ENCODE results near the gene IGSF23. TPM values are rescaled to one million over a fixed set of nuclear protein-coding genes. Genes with fewer than 3 reads are reported as not detected.

The IGSF23 gene
- 0.08 and 0.12 TPM in 2 replicates for polyA plus RNA-seq (2013)

GRCh38 chr19:44613295-44614178 is at the start of gene IGSF23:
Gene IGSF23 (plus strand): TSS chr19:44613563. CDS start chr19:44613646, 83 bp downstream.
- Histone ChIP-seq H3K27me3 (ENCODE audit: insufficient read depth, low read length) (no peaks in the 10 kb centered on the region), H3K79me2 (ENCODE audit: control insufficient read depth, insufficient read depth, low read length, poor library complexity) (no peaks in the 10 kb centered on the region)
- WGBS (ENCODE audit: extremely low coverage, insufficient coverage, insufficient read length), result no CpG with 5 or more reads among the region's 25 CpGs

DNA sequence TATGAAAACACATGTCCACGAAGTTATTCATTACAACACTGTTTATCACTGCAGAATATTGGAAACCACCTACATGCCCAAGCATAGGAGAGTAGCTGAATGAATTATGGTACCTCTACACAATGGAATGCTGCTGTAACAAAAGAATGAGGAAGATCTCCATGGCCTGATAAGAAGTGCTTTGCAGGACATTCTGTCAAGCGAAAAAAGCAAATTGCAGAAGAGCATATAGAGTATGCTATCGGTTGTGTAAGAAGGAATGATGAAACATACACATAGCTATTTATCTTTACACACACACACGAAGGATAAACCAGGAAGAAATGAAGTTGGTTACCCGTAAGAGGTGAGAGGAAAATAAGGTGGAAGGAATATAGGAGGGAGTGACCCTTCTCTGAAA is 46.4 kb upstream of the IGSF23 start:
- Histone ChIP-seq H3K79me2 (ENCODE audit: control insufficient read depth, insufficient read depth, low read length, poor library complexity) (no peaks in the 10 kb centered on the region), H2BK120ac (ENCODE audit: insufficient read depth, low read length, poor library complexity) (no peak overlapping the region), H4K91ac (ENCODE audit: low read depth, low read length) (no peak overlapping the region), H3K27me3 (ENCODE audit: insufficient read depth, low read length) (no peaks in the 10 kb centered on the region), H3K9me3 (ENCODE audit: insufficient read depth, low read depth, low read length) (no peaks in the 10 kb centered on the region), H2AK5ac (ENCODE audit: low read length) (no peak overlapping the region), H3K27ac (ENCODE audit: low read depth, low read length) (no peak overlapping the region), H4K8ac (ENCODE audit: low read depth, low read length) (no peak overlapping the region), H3K9ac (ENCODE audit: low read length) (no peak overlapping the region), H3K23ac (ENCODE audit: low read length) (no peak overlapping the region), H2BK12ac (ENCODE audit: low read length) (no peak overlapping the region), H3K79me1 (ENCODE audit: low read length) (no peaks in the 10 kb centered on the region), H4K12ac (ENCODE audit: low read depth, low read length) (no peak overlapping the region), H2AFZ (ENCODE audit: insufficient read depth, low read length, poor library complexity) (no peak overlapping the region), H3K4ac (ENCODE audit: low read depth, low read length) (no peak overlapping the region), H3K4me1 (ENCODE audit: control insufficient read depth in 1 of 2, insufficient read depth in 2 of 2, low read length in 2 of 2) (no peaks in the 10 kb centered on the region), H3K4me3 (ENCODE audit: low read depth, low read length) (no peak overlapping the region), H3K4me2 (ENCODE audit: low read length) (no peak overlapping the region), H3K14ac (ENCODE audit: low read length) (no peak overlapping the region), H3K18ac (ENCODE audit: low read length) (no peak overlapping the region), H3K36me3 (ENCODE audit: control insufficient read depth in 1 of 2, insufficient read depth in 2 of 2, low read length in 2 of 2) (no peaks in the 10 kb centered on the region), H2BK5ac (ENCODE audit: low read depth, low read length, poor library complexity) (no peak overlapping the region)
- WGBS (ENCODE audit: extremely low coverage, insufficient coverage, insufficient read length), result no CpG with 5 or more reads among the region's 5 CpGs
- peak; percentile 36 to 88 for DNase-seq

More at GRCh38 chr19:44613295-44614178, at the start of gene IGSF23:
- no peak within 1 kb of the TSS for H3K18ac ChIP-seq (ENCODE audit: low read length)
- no peak within 1 kb of the TSS for H3K4me2 ChIP-seq (ENCODE audit: low read length)
- no peaks in the 10 kb centered on the region for H3K4me1 ChIP-seq (ENCODE audit: control insufficient read depth in 1 of 2, insufficient read depth in 2 of 2, low read length in 2 of 2)
- H3K27ac ChIP-seq (ENCODE audit: low read depth, low read length), result no peak within 1 kb of the TSS
- no peak within 1 kb of the TSS for H4K8ac ChIP-seq (ENCODE audit: low read depth, low read length)
- no peak within 1 kb of the TSS for H2AK5ac ChIP-seq (ENCODE audit: low read length)
- no peak within 1 kb of the TSS for H2BK12ac ChIP-seq (ENCODE audit: low read length)
- H3K9ac ChIP-seq (ENCODE audit: low read length), result no peak within 1 kb of the TSS
- no peak within 1 kb of the TSS for H4K12ac ChIP-seq (ENCODE audit: low read depth, low read length)
- H3K23ac ChIP-seq (ENCODE audit: low read length), result no peak within 1 kb of the TSS
- no peak within 1 kb of the TSS for H2BK5ac ChIP-seq (ENCODE audit: low read depth, low read length, poor library complexity)
- peak in 1 of 2 donors; percentile 67 for DNase-seq
- H3K79me1 ChIP-seq (ENCODE audit: low read length), result no peaks in the 10 kb centered on the region
- H3K4me3 ChIP-seq (ENCODE audit: low read depth, low read length), result peak within 1 kb of the TSS; percentile 43
- peaks cover 1% of the 10 kb centered on the region for H3K9me3 ChIP-seq (ENCODE audit: insufficient read depth, low read depth, low read length)
- no peak within 1 kb of the TSS for H2AFZ ChIP-seq (ENCODE audit: insufficient read depth, low read length, poor library complexity)
- H3K36me3 ChIP-seq (ENCODE audit: control insufficient read depth in 1 of 2, insufficient read depth in 2 of 2, low read length in 2 of 2), result no peaks in the 10 kb centered on the region
- no peak within 1 kb of the TSS for H3K14ac ChIP-seq (ENCODE audit: low read length)
- no peak within 1 kb of the TSS for H3K4ac ChIP-seq (ENCODE audit: low read depth, low read length)
- no peak within 1 kb of the TSS for H4K91ac ChIP-seq (ENCODE audit: low read depth, low read length)
- H2BK120ac ChIP-seq (ENCODE audit: insufficient read depth, low read length, poor library complexity), result no peak within 1 kb of the TSS

- Histone ChIP-seq H3K4me2 (ENCODE audit: low read length) (no peak overlapping the region), H4K91ac (ENCODE audit: low read depth, low read length) (no peak overlapping the region), H3K4ac (ENCODE audit: low read depth, low read length) (no peak overlapping the region), H3K4me1 (ENCODE audit: control insufficient read depth in 1 of 2, insufficient read depth in 2 of 2, low read length in 2 of 2) (no peaks in the 10 kb centered on the region), H3K27me3 (ENCODE audit: insufficient read depth, low read length) (no peaks in the 10 kb centered on the region), H3K36me3 (ENCODE audit: control insufficient read depth in 1 of 2, insufficient read depth in 2 of 2, low read length in 2 of 2) (no peaks in the 10 kb centered on the region), H3K18ac (ENCODE audit: low read length) (no peak overlapping the region), H4K8ac (ENCODE audit: low read depth, low read length) (no peak overlapping the region), H2AFZ (ENCODE audit: insufficient read depth, low read length, poor library complexity) (no peak overlapping the region), H3K14ac (ENCODE audit: low read length) (no peak overlapping the region), H3K4me3 (ENCODE audit: low read depth, low read length) (no peak overlapping the region), H3K79me1 (ENCODE audit: low read length) (no peaks in the 10 kb centered on the region), H3K23ac (ENCODE audit: low read length) (no peak overlapping the region), H4K12ac (ENCODE audit: low read depth, low read length) (no peak overlapping the region), H3K27ac (ENCODE audit: low read depth, low read length) (no peak overlapping the region), H2BK120ac (ENCODE audit: insufficient read depth, low read length, poor library complexity) (no peak overlapping the region), H2AK5ac (ENCODE audit: low read length) (no peak overlapping the region), H3K9ac (ENCODE audit: low read length) (no peak overlapping the region), H2BK5ac (ENCODE audit: low read depth, low read length, poor library complexity) (no peak overlapping the region), H2BK12ac (ENCODE audit: low read length) (no peak overlapping the region), H3K79me2 (ENCODE audit: control insufficient read depth, insufficient read depth, low read length, poor library complexity) (no peaks in the 10 kb centered on the region), H3K9me3 (ENCODE audit: insufficient read depth, low read depth, low read length) (no peaks in the 10 kb centered on the region)
- no peak for DNase-seq
- no CpG with 5 or more reads among the region's 2 CpGs for WGBS (ENCODE audit: extremely low coverage, insufficient coverage, insufficient read length)
Observed at GRCh38 chr19:44567745-44568144, 45.6 kb upstream of the IGSF23 start.

DNA sequence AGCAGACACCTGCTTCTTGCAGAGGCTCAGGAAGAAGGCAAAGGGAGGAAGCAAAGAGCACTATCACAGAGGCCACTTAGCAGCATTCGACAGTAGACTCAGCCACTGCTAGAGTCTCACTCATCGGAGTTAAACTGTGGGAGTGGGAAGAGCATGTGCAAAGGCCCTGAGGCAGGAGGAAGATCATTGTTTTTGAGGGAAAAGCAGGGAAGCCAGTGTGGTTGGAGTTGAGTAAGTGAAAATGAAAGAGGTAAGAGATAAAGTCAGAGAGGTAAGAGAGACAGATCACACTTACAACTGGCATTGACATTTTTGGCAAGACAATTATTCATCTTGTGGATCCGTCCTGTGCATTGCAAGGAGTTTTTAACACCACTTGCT is 42.8 kb upstream of the IGSF23 start:
- no peak overlapping the region for H2AK5ac ChIP-seq (ENCODE audit: low read length)
- H3K9ac ChIP-seq (ENCODE audit: low read length), result no peak overlapping the region
- no peak for DNase-seq
- H2BK5ac ChIP-seq (ENCODE audit: low read depth, low read length, poor library complexity), result no peak overlapping the region
- H2BK120ac ChIP-seq (ENCODE audit: insufficient read depth, low read length, poor library complexity), result no peak overlapping the region
- H3K27me3 ChIP-seq (ENCODE audit: insufficient read depth, low read length), result no peaks in the 10 kb centered on the region
- no peak overlapping the region for H2BK12ac ChIP-seq (ENCODE audit: low read length)
- H3K18ac ChIP-seq (ENCODE audit: low read length), result no peak overlapping the region
- no peak overlapping the region for H2AFZ ChIP-seq (ENCODE audit: insufficient read depth, low read length, poor library complexity)
- H3K4me3 ChIP-seq (ENCODE audit: low read depth, low read length), result no peak overlapping the region
- H3K36me3 ChIP-seq (ENCODE audit: control insufficient read depth in 1 of 2, insufficient read depth in 2 of 2, low read length in 2 of 2), result no peaks in the 10 kb centered on the region
- no peaks in the 10 kb centered on the region for H3K4me1 ChIP-seq (ENCODE audit: control insufficient read depth in 1 of 2, insufficient read depth in 2 of 2, low read length in 2 of 2)
- H3K9me3 ChIP-seq (ENCODE audit: insufficient read depth, low read depth, low read length), result peaks cover 2% of the 10 kb centered on the region
- no peak overlapping the region for H3K23ac ChIP-seq (ENCODE audit: low read length)
- H3K4me2 ChIP-seq (ENCODE audit: low read length), result no peak overlapping the region
- H3K27ac ChIP-seq (ENCODE audit: low read depth, low read length), result no peak overlapping the region
- no peaks in the 10 kb centered on the region for H3K79me2 ChIP-seq (ENCODE audit: control insufficient read depth, insufficient read depth, low read length, poor library complexity)
- H4K91ac ChIP-seq (ENCODE audit: low read depth, low read length), result no peak overlapping the region
- H3K14ac ChIP-seq (ENCODE audit: low read length), result no peak overlapping the region
- WGBS (ENCODE audit: extremely low coverage, insufficient coverage, insufficient read length), result no CpG with 5 or more reads among the region's 3 CpGs
- no peak overlapping the region for H4K12ac ChIP-seq (ENCODE audit: low read depth, low read length)
- H3K79me1 ChIP-seq (ENCODE audit: low read length), result no peaks in the 10 kb centered on the region
- H4K8ac ChIP-seq (ENCODE audit: low read depth, low read length), result no peak overlapping the region
- no peak overlapping the region for H3K4ac ChIP-seq (ENCODE audit: low read depth, low read length)
